SIG-M5 treated with dmso at 0.1 percent for 504 hours (cell line): ENCODE results near the gene TRIO.
A peak's percentile ranks its signal among the peaks of the same experiment; 100 is the strongest.

ENCODE experiments used
- DNase-seq: peaks from one replicate; lab custom pipeline; 2025; ENCODE audit not compliant: unreplicated experiment; lab: John Stamatoyannopoulos, UW

TRIO gene

DNA sequence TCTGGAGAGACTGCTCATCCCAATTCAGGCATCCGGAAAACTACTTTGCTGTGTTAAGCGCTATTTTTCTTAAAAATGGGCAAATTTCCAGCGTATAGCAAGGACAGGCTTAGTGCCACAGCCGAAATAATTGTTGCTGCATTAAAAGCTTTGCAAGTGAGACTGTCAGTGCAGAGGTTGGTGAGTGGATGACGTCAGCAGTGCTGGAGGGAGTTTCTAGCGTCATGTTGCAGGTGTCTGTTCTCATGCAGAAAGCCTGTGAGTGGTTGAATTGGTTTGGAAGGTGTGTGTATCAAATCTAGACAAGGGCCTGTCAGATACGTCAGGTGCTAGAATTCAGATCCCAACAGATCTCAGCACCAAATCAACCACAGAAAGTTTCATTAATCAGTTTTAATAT lies 204.4 kb downstream of the TRIO start:
- DNase-seq = no peak

DNA sequence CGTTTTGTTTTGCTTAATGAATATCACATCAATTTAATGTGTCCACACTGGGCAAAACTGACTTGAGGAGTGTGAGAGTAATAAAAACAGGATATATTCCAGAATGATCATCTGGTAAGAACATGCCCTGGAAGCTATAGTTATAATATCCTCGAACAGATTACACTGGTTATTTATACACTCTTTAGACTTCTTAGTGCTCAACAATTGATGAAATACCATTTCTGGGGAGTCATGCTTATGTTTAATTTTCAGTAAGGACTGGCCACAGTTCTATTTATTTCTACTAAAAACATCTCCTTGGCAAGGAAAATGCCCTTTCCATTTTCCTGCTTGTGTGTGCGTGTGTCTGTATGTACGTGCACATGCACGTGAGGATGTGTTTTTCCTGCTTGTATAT lies 205.0 kb downstream of the TRIO start:
- DNase-seq = no peak

DNA sequence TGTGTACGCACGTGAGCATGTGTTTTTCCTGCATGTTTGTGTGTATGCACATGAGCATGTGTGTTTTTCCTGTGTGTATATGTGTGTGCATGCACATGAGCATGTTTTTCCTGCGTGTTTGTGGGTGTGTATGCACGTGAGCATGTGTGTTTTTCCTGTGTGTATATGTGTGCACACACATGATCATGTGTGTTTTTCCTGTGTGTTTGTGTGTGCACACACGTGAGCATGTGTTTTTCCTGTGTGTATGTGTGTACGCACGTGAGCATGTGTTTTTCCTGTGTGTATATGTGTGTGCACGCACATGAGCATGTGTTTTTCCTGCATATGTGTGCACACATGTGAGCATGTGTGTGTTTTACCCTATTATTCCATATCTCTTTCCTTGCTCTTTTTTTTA lies 205.9 kb downstream of the TRIO start:
- no peak for DNase-seq

DNA sequence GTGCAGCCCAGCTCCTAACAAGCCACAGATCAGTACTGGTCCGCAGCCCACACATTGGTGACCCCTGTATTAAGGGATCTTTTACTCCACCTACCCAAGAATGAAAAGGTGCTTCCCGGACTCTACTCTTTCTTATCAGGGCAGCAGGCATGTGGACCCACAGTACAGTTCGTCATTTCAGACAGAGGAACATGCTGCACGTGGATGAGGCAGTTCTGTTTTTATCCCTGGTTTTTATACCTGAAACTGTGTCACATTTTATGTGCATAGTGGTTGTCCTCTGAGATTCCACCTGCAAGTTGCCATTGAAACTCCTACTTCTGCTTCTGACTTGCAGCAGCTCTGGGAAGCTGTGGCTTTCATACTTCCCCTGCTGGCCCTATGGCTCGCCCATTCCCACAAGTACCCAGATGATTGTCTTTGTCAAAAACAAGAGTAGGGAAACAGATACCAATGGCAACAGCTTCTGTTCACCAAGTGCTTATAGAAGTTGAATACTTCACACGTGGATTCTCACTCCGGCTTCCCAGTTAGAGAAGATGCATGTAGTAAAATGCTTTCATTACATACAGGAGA lies 208.0 kb downstream of the TRIO start:
- DNase-seq = peak; percentile 41

DNA sequence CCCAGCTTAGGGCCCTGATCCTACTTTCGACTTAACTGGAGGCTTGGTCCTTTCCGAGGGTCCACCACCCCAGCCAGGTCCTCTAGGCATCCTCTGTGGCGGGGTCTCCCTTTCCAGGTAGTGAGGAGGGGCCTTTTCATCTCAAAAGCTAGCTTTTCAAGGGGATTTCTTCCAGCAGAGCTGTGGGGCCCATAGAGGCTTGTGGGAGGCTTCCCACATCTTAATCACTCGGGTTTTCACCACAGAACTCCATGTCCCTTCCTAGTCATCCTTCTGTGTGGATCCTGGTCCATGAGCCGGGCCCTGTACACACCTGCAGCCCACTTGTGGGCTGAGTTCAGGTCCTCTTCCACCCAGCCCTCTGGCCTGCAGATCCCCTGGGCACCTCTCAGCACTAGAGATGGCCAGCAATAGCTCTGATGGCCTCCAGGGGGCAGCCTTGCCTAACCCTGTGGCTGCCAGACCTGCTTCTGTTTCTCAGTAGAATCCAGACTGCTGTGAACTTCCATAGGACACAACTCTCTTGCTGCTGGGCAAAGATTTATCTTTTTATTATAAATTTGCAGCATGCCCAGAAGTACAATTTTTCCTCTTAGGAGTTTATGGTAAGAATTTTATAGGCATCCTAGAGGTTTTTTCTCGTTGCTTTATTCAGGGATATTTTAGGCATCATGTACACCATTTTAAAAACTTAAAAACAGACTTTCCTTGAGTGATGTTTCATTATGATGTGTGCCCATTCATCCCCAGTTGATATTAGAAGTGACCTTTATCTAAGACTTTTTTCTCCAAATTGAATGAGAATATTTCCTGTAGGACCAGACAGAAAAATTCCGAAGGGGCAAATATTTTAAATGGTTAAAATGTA lies 208.9 kb downstream of the TRIO start:
- DNase-seq = peak; percentile 76

DNA sequence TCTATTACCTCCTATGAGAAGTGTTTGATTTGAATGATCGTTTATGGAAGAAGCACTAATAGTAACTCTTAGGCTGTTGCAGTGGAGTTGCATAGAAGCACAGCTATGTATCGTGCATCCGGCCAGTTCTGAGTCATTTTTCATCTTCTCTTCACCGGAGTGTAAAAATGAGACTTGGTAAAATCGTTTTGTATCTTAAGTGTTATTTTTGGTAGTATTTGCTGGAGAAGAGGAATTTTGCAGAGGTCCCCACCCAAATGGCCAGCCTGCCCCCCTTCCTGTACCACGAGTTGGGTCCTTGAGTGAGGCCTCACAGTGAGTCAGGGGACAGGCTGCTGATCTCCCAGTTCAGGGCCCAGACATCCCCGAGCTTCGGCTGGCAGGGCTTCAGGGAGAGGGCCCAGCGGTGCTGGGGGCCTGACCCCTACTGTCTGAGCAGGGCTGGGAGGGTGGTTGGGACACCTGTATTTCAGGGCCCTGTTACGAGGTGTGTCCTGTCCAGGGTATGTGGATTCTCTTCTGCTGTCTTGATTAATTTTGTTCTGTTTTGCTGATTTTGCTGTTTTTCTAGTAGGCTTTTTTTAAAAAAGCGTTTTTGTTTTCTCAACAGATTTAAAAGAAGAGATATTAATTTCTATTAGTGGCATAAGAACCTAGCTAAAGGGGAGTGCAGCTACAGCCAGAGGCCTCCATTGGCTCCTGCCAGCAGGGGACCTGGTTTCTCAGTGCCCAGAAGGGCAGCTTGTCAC lies 210.8 kb downstream of the TRIO start:
- DNase-seq = no peak

DNA sequence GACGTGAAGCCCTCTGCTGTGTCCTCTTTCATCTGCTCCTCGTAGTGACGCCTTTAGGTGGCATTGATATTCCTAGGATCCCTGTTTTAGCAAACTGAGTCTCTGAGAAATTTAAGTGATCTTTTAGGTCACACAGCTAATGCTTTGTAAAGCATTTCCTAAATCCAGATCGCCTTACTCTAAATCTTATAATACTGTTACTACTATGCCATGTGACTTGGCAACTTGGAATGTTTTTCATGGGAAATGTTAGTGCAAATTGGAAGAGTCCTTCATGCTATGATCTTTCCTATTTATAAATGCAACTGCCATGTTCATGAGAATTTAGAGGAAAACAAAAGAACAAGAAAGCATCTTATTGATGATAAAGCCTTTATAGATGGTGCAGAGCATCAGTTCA lies 212.2 kb downstream of the TRIO start:
- DNase-seq = no peak

DNA sequence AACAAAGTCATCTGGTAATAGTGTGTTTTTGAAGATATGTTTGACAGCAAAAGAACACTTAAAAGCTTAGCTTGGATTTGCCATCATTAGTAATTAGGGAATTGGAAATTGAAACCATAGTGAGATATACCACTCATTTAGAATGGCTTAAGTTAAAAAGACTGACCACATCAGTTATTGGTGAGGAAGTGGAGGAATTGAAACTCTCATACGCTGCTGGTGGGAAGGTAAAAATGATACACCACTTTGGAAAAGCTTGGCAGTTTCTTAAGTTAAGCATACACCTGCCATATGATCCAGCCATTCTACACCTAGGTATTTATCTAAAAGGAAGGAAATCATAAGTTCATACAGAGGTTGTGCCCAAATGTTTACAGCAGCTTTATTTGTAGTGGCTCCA lies 213.2 kb downstream of the TRIO start:
- no peak for DNase-seq

DNA sequence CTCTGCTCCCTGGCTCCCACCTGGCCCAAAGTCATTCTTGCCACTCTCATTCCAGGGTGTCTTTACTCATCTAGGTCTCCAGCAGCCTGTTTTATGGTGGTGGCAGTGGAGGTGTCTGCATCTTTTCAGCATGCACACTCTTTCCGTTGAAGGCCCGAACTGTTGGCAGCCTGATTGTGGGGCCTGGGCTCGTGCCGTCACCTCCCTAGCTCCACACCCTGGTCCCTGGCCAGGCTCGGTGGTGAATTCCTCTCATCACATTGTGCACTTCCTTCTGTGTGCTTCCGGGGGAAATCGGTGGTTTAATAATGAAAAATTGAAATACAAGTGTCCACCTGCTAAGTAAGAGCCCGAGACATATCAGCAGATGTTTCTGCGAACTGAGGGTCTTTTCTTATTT lies 214.3 kb downstream of the TRIO start:
- DNase-seq = no peak

DNA sequence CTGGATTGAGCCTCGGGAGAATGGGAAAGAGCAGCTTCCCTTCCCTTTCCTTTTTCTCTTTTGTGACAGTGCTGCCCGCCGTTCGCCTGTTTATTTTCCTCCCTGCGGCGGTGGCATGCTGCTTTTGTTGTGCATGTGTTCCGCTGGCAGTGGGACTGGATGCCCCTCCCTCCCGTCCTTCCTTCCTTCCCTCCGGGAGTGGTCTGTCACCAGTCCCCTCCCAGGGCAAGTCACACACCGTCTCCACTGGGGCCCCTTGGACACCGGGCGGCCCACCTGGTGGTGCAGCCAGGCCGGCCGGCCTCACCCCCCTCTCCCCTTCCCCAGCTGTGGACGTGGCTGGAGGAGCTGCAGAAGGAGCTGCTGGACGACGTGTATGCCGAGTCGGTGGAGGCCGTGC lies 214.7 kb downstream of the TRIO start:
- no peak for DNase-seq

DNA sequence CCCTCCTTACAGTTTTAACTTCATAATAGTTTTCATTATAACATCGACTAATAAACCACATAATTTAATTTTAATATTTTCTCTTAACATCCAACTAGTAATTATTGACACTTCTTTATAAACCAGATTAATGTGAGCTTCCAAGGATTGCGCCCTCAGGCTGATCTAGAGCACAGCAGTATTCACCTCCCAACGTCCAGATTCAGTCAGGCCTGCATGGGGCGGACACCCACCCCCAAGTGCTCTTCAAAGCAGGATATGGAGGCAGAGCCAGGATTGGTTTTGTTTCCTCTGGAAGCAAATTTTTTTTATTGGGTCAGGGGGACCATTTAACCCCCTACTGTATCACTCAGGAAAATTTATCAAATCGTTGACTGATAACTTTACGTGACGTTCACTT lies 215.4 kb downstream of the TRIO start:
- no peak for DNase-seq

DNA sequence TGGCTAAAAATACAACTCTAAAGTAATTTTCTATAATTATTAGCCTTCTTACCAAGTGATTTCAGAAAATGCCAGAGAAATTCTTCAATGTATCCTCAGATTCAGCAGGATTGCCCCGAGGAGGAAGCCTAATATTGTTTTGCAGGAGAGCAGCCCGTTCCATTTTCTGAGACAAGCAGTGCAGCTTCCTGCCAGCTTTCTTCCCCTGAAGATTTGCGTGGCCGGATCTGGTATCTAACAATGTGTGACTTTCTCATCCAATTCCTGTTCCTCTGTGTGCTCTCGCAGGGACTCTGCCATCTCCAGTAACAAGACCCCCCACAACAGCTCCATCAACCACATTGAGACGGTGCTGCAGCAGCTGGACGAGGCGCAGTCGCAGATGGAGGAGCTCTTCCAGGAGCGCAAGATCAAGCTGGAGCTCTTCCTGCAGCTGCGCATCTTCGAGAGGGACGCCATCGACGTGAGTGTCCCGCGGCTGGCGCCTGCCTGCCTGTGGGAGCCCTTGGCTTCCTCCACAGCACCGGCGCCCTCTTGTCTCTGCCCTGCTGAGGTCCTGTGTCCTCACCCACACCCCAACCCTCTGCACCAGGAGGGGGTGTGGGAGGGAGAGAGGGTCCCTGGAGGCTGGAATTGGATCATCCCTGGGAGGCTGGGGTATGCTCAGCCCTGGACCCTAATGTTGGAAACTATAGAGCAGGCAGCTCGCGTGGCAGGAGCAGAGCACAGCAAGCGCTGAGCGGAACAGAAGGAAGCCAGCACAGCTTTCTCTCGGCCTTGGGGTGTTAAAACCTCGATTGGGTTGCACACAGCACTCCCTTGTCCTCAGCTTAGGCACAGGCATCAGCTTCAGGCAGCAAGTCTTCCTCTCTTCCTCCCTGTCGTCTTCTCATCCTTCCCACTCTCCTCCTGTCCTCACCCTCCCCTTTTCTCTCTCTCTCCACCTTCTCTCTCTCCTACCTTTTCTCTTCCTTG lies 216.2 kb downstream of the TRIO start:
- no peak for DNase-seq

DNA sequence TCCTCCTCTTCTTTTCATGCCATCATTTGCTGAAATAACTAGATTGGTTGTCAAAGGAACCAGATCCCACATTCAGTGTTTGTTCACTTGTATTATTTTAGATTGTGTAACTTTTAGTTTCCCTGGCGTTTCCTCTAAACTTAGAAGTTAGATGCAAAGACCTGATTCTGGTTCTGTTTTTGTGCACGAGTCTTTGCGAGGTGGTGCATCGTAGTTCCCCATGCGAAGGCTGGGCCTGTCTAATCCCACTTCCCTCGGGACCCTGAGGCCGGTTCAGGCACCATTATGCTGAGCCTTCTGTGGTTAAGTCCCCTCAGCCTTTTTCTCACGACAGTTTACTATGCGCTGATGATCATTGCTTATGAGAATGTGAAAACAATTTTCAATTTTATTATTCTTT lies 219.3 kb downstream of the TRIO start:
- no peak for DNase-seq

DNA sequence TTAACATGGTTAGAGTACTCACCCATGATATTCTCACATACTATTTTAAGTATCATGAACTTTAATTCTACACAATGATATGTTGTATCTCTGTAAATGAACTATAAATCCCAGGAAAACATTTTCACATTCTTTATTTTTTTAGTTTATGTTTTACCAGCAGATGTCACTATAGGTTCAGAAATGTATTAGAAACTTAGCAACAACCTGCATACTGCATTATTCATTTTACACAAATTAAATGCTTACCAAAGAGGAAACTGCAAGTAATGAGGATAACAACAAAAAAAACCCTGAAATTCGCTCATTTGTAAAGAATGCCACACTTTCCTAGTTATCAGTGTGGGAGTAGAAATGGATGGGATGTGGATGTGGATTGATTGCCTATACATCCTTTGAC lies 221.0 kb downstream of the TRIO start:
- DNase-seq = peak; percentile 24

DNA sequence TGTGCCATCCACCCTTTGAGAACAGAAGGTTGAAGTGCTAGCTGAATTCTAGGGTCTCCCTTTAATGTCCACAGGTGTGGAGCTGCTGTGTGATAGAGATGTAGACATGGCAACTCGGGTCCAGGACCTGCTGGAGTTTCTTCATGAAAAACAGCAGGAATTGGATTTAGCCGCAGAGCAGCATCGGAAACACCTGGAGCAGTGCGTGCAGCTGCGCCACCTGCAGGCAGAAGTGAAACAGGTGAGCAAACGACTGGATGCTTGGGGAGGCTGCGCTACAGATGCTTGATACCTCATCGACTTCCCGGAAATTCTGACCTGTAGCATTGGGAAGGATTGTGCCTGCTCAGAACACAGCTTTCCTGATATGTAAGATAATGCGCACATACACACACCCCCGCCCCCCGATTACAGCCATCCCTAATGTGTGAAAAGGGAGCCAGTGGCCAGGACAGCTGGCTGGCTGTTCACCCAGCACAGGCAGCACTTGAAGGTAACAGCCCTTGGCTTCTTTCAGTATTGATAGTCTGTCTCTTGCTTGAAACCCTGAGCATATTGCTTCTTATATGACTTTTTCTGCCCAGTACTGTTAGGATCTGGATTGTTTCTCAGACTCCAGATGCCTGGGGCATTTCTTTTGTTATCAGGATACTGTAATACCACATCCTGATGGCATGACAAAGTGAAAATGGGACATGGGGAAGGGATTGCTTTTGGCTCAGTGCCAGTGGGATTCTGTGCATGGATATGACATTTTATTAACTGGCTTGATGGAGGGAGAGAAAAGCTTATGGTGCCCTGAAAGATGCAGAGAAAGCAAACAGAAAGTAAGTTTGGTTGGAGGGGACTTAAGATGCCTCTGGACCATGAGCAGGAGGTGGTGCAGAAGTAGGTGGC lies 221.7 kb downstream of the TRIO start:
- DNase-seq = no peak

DNA sequence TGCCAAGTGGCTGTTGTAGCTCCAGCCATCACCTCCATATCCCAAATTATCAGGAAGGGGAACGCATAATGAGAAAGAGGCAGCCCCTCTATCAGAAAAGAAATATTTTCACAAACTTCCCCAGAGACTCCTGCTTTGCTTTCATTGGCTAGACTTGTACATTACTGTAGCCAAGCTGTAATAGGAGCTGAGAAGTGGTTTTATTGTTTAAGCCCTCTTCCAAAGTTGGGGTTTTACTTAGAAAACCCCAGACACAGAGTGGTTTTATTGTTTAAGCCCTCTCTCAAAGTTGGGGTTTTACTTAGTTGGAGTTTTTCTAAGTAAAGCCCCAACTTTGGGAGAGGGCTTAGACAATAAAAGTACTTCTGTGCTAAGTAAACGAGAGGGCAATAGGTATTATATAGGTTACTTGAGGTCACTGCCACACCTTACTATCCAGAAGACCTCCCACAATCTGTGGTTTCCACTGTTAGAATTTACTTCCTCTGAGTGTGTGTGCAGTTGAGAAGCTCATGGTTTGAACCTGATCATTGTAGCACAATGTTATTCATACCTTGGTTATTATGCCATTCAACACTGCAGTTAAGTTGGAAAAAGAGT lies 222.8 kb downstream of the TRIO start:
- DNase-seq = no peak

DNA sequence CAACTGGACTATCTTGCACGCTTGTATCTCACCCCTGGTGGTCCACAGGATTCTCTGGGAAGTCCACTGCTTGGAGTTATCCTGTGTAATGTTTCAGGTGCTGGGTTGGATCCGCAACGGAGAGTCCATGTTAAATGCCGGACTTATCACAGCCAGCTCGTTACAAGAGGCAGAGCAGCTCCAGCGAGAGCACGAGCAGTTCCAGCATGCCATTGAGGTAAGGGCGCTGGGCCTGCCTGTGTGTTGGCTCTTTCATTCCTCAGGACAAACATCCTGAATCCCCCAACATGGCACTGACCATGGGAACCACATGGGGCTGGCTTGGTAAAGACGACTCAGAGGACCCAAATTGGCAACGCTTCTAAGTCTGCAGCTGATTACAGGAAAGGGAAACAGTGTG lies 223.6 kb downstream of the TRIO start:
- no peak for DNase-seq

DNA sequence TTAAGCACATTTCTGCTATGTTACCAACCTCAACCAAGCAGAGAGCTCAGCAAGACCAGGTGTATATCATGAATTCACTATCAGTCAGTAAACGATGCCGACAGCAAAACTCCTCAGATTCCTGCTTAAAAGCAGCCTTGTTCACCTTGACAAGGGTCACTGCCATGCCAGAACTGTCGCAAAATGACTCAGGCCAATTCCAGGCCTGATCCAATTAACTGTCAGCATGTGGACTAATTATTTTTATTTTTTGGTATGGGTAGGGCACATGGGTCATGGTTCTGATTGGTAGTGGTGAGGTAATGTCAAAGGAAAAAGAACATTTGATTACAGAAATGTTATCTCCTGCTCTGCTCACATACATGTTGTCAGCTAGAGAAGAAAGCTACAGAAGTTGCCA lies 224.2 kb downstream of the TRIO start:
- DNase-seq = no peak

DNA sequence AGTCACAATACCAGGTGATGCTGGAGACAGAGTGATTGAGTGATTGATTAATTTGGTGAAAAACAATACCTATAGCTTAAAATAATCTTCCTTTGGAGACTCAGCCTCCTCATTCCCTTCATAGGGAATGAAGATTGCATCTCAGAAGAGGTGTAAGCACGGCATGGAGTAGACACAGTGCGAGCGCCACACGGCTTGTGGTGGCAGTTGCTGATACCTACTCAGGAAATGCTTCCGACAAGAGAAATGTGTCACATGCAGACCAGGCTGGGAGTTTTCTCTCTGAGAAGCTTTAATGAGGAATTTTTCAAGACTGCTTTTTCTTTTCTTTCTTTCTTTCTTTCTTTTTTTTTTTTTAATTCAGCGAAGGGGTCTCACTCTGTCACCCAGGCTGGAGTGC lies 226.6 kb downstream of the TRIO start:
- DNase-seq = no peak

DNA sequence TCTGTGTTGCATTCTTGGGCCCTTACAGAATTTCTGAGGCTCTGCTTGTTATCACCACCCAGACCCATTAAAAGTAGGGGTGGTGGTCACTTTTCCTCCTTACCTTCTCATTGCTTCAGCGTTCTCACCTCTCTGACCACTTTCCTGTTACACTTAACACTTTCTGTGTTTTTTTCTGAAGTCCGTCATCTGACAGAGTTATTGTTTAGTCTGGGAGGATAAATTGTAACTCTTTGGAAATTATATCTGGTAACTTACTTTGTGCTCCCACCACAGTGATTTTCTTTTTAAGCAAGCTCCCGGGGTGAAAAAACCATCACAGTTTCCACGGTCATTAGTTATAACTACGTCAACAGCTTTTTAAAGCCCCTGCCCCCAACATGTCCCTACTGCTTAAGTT lies 227.2 kb downstream of the TRIO start:
- no peak for DNase-seq
